ENCODE results near the gene UPP1. TPM values are rescaled to one million over a fixed set of nuclear protein-coding genes. Genes with fewer than 3 reads are reported as not detected.

The UPP1 gene
- total and polyA plus RNA-seq, 2 donors (not counting 1 experiment from before 2014, with no cell fraction given) = 5.8 to 8.0 TPM

- Histone ChIP-seq H3K4me3 (ENCODE audit: control extremely low read depth in 1 of 5, extremely low read depth in 1 of 5, insufficient read depth in 1 of 5, low read depth in 2 of 5, low read length in 4 of 5) (no peak overlapping the region), H3K4me1 (ENCODE audit: control insufficient read depth in 2 of 2, insufficient read depth in 2 of 2, low read length in 2 of 2) (peaks cover 0 to 6% of the 10 kb centered on the region in 2 donors), H4K20me1 (ENCODE audit: control insufficient read depth, insufficient read depth, low read length, poor library complexity, severe bottlenecking) (no peaks in the 10 kb centered on the region), H3K36me3 (replicated peaks in 1 of 2; ENCODE audit: control extremely low read depth in 1 of 2, control insufficient read depth in 1 of 2, extremely low read depth in 1 of 2, insufficient read depth in 2 of 2, low read length in 1 of 2) (peaks cover 0 to 2% of the 10 kb centered on the region in 2 experiments), H2AFZ (ENCODE audit: insufficient read depth, low read depth, low read length, poor library complexity, severe bottlenecking) (no peak overlapping the region), H3K9me3 (ENCODE audit: control extremely low read depth in 1 of 3, control insufficient read depth in 2 of 3, insufficient read depth in 1 of 3, low read length in 2 of 3) (no peaks in the 10 kb centered on the region), H3K4me2 (replicated peaks; ENCODE audit: low read depth, low read length, poor library complexity, severe bottlenecking) (no peak overlapping the region), H3K27ac (ENCODE audit: low read length in 2 of 2) (no peak overlapping the region), H3K9ac (ENCODE audit: low read length) (no peak overlapping the region), H3K27me3 (replicated peaks in 1 of 4; ENCODE audit: control extremely low read depth in 1 of 4, control insufficient read depth in 3 of 4, insufficient read depth in 4 of 4, low read length in 3 of 4) (no peaks in the 10 kb centered on the region), H3K79me2 (ENCODE audit: control insufficient read depth, insufficient read depth, low read length) (no peaks in the 10 kb centered on the region)
- TF ChIP-seq EZH2 (IDR thresholded peaks at IDR 0.05; ENCODE audit: borderline replicate concordance, insufficient read depth, low read depth, low read length, poor library complexity, severe bottlenecking) (no peak), CTCF (IDR thresholded peaks at IDR 0.05) (no peak)
- intact Hi-C loops (cut with micrococcal nuclease) = no loop called here
- H3K27ac Mint-ChIP-seq = no peak overlapping the region
- no peak for DNase-seq
- H3K4me1 Mint-ChIP-seq = peaks cover 7% of the 10 kb centered on the region
- CTCF ChIA-PET = interaction anchor here (0.6 to 1.4 kb wide), 3 partner anchors 23 to 151 kb away, joined by 3 to 7 read pairs (median 3); no protein-coding TSS in a partner anchor
- POLR2A ChIA-PET = no interaction called here
- WGBS (ENCODE audit: insufficient coverage) = no CpG with 5 or more reads among the region's 2 CpGs
- no peaks in the 10 kb centered on the region for H3K27me3 Mint-ChIP-seq
- H3K9me3 Mint-ChIP-seq (ENCODE audit: insufficient read depth) = no peaks in the 10 kb centered on the region
- H3K4me3 Mint-ChIP-seq = no peak overlapping the region
- no peak for ATAC-seq (ENCODE audit: low read depth)
Observed at GRCh38 chr7:48096273-48096672, 7.2 kb downstream of the UPP1 start.

GRCh38 chr7:48097521-48098231 lies 8.6 kb downstream of the UPP1 start:
- Histone ChIP-seq H2AFZ (ENCODE audit: insufficient read depth, low read depth, low read length, poor library complexity, severe bottlenecking) (no peak overlapping the region), H3K27me3 (replicated peaks in 1 of 4; ENCODE audit: control extremely low read depth in 1 of 4, control insufficient read depth in 3 of 4, insufficient read depth in 4 of 4, low read length in 3 of 4) (no peaks in the 10 kb centered on the region), H3K27ac (ENCODE audit: low read length in 2 of 2) (no peak overlapping the region), H3K4me1 (ENCODE audit: control insufficient read depth in 2 of 2, insufficient read depth in 2 of 2, low read length in 2 of 2) (peaks cover 0 to 6% of the 10 kb centered on the region in 2 donors), H4K20me1 (ENCODE audit: control insufficient read depth, insufficient read depth, low read length, poor library complexity, severe bottlenecking) (no peaks in the 10 kb centered on the region), H3K36me3 (replicated peaks in 1 of 2; ENCODE audit: control extremely low read depth in 1 of 2, control insufficient read depth in 1 of 2, extremely low read depth in 1 of 2, insufficient read depth in 2 of 2, low read length in 1 of 2) (peaks cover 0 to 2% of the 10 kb centered on the region in 2 experiments), H3K79me2 (ENCODE audit: control insufficient read depth, insufficient read depth, low read length) (no peaks in the 10 kb centered on the region), H3K4me3 (ENCODE audit: control extremely low read depth in 1 of 5, extremely low read depth in 1 of 5, insufficient read depth in 1 of 5, low read depth in 2 of 5, low read length in 4 of 5) (no peak overlapping the region), H3K9me3 (ENCODE audit: control extremely low read depth in 1 of 3, control insufficient read depth in 2 of 3, insufficient read depth in 1 of 3, low read length in 2 of 3) (no peaks in the 10 kb centered on the region), H3K9ac (ENCODE audit: low read length) (no peak overlapping the region), H3K4me2 (replicated peaks; ENCODE audit: low read depth, low read length, poor library complexity, severe bottlenecking) (no peak overlapping the region)
- no peaks in the 10 kb centered on the region for H3K27me3 Mint-ChIP-seq
- peaks cover 7% of the 10 kb centered on the region for H3K4me1 Mint-ChIP-seq
- no peak overlapping the region for H3K4me3 Mint-ChIP-seq
- ChIA-PET POLR2A (no interaction called here), CTCF (no interaction called here)
- H3K27ac Mint-ChIP-seq = no peak overlapping the region
- intact Hi-C loops (cut with micrococcal nuclease) = no loop called here
- DNase-seq (no peak), ATAC-seq (ENCODE audit: low read depth) (no peak)
- TF ChIP-seq CTCF (IDR thresholded peaks at IDR 0.05) (no peak), EZH2 (IDR thresholded peaks at IDR 0.05; ENCODE audit: borderline replicate concordance, insufficient read depth, low read depth, low read length, poor library complexity, severe bottlenecking) (no peak)
- no peaks in the 10 kb centered on the region for H3K9me3 Mint-ChIP-seq (ENCODE audit: insufficient read depth)
- WGBS (ENCODE audit: insufficient coverage) = 61% methylated on average over 4 of the region's 6 CpGs

Measured in B cell (primary cell).